ENCODE data around the gene SMURF2. TPM values are rescaled to one million over a fixed set of nuclear protein-coding genes. Genes with fewer than 3 reads are reported as not detected.

The SMURF2 gene
- polyA plus RNA-seq, 3 donors, result 4.0 to 13.0 (median 8.7) TPM

GRCh38 chr17:64638552-64639203 lies 23.4 kb downstream of the SMURF2 start:
- no peak overlapping the region for H3K27ac ChIP-seq (ENCODE audit: low read depth, low read length)
- WGBS, 3 donors, result 49 to 78% (median 53%) methylated on average over 2 of the region's 2 CpGs

GRCh38 chr17:64635647-64636305 lies 26.3 kb downstream of the SMURF2 start:
- 25 to 80% (median 30%) methylated on average over 1 of the region's 1 CpG for WGBS, 3 donors

GRCh38 chr17:64634218-64634617 lies 27.9 kb downstream of the SMURF2 start:
- WGBS, 3 donors, result 94 to 100% (median 98%) methylated on average over 1 of the region's 1 CpG
- H3K27ac ChIP-seq (ENCODE audit: low read depth, low read length), result no peak overlapping the region

More at GRCh38 chr17:64635647-64636305, 26.3 kb downstream of the SMURF2 start:
- H3K27ac ChIP-seq (ENCODE audit: low read depth, low read length), result no peak overlapping the region

GRCh38 chr17:64632606-64633005 lies 29.5 kb downstream of the SMURF2 start:
- 64 to 76% (median 71%) methylated on average over 2 of the region's 2 CpGs for WGBS, 3 donors

GRCh38 chr17:64632194-64632593 lies 29.9 kb downstream of the SMURF2 start:
- 63 to 80% (median 70%) methylated on average over 3 of the region's 3 CpGs for WGBS, 3 donors
- no peak overlapping the region for H3K27ac ChIP-seq (ENCODE audit: low read depth, low read length)

More at GRCh38 chr17:64632606-64633005, 29.5 kb downstream of the SMURF2 start:
- no peak overlapping the region for H3K27ac ChIP-seq (ENCODE audit: low read depth, low read length)

- WGBS, 3 donors, result 82 to 89% (median 84%) methylated on average over 6 of the region's 6 CpGs
- H3K27ac ChIP-seq (ENCODE audit: low read depth, low read length), result no peak overlapping the region
Measured at GRCh38 chr17:64630309-64631223, 31.5 kb downstream of the SMURF2 start.

- 85 to 91% (median 90%) methylated on average over 1 of the region's 1 CpG for WGBS, 3 donors
- no peak overlapping the region for H3K27ac ChIP-seq (ENCODE audit: low read depth, low read length)
Measured at GRCh38 chr17:64628641-64629040, 33.5 kb downstream of the SMURF2 start.

- H3K27ac ChIP-seq (ENCODE audit: low read depth, low read length), result no peak overlapping the region
- 94 to 98% (median 96%) methylated on average over 5 of the region's 5 CpGs for WGBS, 3 donors
Measured at GRCh38 chr17:64627797-64628196, 34.3 kb downstream of the SMURF2 start.

GRCh38 chr17:64626827-64627226 lies 35.3 kb downstream of the SMURF2 start:
- no peak overlapping the region for H3K27ac ChIP-seq (ENCODE audit: low read depth, low read length)
- WGBS, 3 donors, result 39 to 79% (median 66%) methylated on average over 3 of the region's 3 CpGs

GRCh38 chr17:64625541-64625940 lies 36.6 kb downstream of the SMURF2 start:
- no peak overlapping the region for H3K27ac ChIP-seq (ENCODE audit: low read depth, low read length)
- 84 to 97% (median 94%) methylated on average over 4 of the region's 4 CpGs for WGBS, 3 donors

GRCh38 chr17:64622931-64623654 lies 39.0 kb downstream of the SMURF2 start:
- 65 to 80% (median 69%) methylated on average over 4 of the region's 4 CpGs for WGBS, 3 donors
- H3K27ac ChIP-seq (ENCODE audit: low read depth, low read length), result no peak overlapping the region

- H3K27ac ChIP-seq (ENCODE audit: low read depth, low read length), result no peak overlapping the region
- WGBS, 3 donors, result 97 to 99% (median 98%) methylated on average over 6 of the region's 6 CpGs
Measured at GRCh38 chr17:64621772-64622171, 40.3 kb downstream of the SMURF2 start.

GRCh38 chr17:64618848-64619247 lies 43.3 kb downstream of the SMURF2 start:
- 94 to 97% (median 95%) methylated on average over 4 of the region's 4 CpGs for WGBS, 3 donors
- no peak overlapping the region for H3K27ac ChIP-seq (ENCODE audit: low read depth, low read length)

GRCh38 chr17:64617125-64617780 lies 44.9 kb downstream of the SMURF2 start:
- H3K27ac ChIP-seq (ENCODE audit: low read depth, low read length), result no peak overlapping the region
- WGBS, 3 donors, result 92 to 94% (median 94%) methylated on average over 5 of the region's 5 CpGs

- 51 to 59% (median 52%) methylated on average over 3 of the region's 3 CpGs for WGBS, 3 donors
- H3K27ac ChIP-seq (ENCODE audit: low read depth, low read length), result no peak overlapping the region
Measured at GRCh38 chr17:64615028-64615677, 47.0 kb downstream of the SMURF2 start.

- WGBS, 3 donors, result 64 to 79% (median 70%) methylated on average over 2 of the region's 2 CpGs
- no peak overlapping the region for H3K27ac ChIP-seq (ENCODE audit: low read depth, low read length)
Measured at GRCh38 chr17:64614266-64615027, 47.7 kb downstream of the SMURF2 start.

- 84 to 87% (median 84%) methylated on average over 7 of the region's 7 CpGs for WGBS, 3 donors
- no peak overlapping the region for H3K27ac ChIP-seq (ENCODE audit: low read depth, low read length)
Measured at GRCh38 chr17:64611369-64611768, 50.7 kb downstream of the SMURF2 start.

All from adipose tissue (tissue), 3 donors.